Cortex of kidney (tissue), 1 donor: Measurements from ENCODE around the gene PRCC.

Source experiments
- DNase-seq: peaks from one replicate; lab custom pipeline; 2025; lab: John Stamatoyannopoulos, UW

Gene PRCC

DNA sequence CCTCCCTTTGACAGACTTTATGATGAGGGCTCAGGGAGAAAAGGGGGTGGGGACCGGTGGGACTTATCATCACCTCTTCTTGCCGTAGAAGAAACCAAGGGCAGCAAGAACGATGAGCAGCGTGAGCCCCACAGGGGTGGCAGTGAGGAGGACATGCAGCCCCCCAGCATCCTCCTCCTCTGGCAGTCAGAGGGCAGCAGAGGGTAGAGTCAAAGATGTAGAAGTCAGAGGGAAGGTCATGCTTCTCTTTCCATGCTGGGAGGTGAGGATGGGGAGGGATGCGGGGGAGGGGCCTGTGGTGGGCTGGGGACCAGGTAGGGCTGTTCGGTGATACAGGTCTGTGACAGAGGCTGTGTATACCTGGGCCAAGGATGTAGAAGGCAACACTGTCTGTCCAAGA lies 76.8 kb downstream of the PRCC start:
- DNase-seq = no peak

DNA sequence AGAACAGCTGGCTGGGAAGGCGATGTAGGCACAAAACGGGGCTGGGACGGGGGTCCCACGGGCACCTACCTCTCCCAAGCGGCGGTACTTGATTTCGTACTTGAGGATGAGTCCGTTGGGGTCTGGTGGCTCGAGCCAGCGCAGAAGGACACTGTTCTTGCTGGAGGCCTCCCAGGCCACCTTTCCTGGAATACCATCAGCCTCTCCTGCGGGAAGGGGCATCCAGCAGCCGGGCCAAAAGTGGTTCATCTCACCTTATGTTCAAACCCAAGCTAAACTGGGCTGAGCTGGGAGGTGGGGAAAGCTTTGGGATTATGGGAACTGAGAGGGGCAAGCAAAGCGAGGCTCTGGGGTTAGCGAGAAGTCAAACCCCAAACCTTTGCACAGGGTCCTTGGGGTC lies 77.3 kb downstream of the PRCC start:
- no peak for DNase-seq

DNA sequence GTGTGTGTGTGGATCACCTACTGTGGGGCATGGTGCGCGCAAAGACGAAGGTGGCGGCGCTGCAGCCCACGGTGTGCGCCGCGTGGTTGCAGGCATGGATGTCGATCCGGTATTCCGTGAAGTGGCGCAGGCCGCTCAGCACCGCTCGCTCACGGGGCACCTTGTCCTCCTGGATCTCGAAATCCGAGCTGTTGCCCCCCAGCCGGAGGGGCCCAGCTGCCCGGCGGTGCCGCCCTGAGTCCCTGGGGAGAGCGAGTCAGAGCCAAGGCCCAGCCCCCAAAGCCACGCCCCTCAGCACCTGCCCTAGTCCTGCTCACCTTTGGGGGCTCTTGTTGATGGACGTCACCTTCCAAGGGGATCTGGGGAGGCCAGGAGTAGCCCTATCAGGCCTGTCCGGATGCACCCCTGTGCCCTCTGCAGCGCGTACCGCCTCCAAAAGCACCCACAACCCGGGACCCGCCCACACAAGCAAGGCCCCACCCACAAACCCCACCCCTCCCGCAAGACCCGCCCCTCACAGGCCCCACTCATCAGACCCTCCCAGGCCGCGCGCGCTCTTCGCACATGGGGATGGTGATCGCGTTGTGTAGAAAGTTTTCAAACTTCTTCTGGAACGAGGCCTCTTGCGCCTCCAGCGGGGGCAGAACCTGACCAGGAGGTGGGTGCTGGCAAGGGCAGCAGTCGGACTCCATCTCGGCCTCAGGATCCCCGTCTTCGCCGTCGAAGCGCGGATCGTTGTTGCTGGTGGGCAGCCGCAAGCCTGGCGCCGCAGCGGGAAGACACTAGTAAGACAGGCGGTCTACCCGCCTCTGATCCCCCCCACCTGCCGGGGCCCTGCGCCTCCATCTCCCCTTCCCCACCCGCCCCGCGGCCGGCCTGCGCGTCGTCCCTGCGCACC lies 78.0 kb downstream of the PRCC start:
- no peak for DNase-seq

DNA sequence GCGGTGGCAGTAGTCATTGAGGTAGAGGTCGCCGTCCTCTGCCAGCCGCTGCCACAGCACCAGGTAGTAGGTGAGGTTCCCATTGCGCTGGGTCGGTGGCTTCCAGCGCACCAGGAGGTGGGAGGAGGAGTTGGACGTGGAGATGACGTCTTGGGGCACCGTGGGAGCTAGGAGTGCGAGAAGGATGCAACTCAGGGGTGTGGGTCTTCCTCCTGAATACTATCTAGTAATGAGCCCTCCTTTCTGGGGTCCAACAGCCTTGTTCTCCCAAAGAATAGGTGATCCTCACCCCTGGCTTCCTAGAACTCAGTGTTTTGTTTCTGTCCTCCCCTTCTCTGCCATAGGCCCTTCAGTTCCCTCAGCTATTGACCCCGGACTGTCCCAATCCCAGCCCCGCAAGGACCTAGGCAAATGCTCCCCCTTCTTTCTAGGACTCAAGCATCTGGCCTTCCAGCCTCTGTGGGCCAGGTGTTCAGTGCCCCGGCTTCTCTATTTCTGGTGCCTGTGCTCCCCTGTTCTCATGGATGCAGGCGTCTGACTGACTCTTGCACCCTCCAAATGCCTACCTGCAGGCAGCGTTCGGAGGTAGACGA lies 78.7 kb downstream of the PRCC start:
- DNase-seq = no peak

DNA sequence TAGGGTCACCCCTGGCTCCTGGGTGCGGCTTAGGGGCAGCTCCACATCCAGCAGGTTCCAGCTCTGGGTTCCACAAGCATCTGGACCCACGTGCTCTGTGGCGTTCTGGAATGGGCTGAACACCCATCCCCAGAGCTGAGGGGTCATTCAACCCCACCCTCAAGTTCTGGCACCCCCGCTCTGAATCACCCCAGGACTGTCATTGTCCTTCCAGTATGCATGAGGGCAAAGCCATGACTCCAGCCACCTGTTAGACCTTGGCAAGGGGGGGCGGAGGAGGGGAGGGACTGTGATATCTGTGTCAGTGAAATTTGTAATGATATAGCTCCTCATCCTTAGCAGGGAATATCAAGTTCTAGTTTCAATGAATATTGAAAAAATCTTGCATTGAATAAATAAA lies 79.3 kb downstream of the PRCC start:
- DNase-seq = no peak

DNA sequence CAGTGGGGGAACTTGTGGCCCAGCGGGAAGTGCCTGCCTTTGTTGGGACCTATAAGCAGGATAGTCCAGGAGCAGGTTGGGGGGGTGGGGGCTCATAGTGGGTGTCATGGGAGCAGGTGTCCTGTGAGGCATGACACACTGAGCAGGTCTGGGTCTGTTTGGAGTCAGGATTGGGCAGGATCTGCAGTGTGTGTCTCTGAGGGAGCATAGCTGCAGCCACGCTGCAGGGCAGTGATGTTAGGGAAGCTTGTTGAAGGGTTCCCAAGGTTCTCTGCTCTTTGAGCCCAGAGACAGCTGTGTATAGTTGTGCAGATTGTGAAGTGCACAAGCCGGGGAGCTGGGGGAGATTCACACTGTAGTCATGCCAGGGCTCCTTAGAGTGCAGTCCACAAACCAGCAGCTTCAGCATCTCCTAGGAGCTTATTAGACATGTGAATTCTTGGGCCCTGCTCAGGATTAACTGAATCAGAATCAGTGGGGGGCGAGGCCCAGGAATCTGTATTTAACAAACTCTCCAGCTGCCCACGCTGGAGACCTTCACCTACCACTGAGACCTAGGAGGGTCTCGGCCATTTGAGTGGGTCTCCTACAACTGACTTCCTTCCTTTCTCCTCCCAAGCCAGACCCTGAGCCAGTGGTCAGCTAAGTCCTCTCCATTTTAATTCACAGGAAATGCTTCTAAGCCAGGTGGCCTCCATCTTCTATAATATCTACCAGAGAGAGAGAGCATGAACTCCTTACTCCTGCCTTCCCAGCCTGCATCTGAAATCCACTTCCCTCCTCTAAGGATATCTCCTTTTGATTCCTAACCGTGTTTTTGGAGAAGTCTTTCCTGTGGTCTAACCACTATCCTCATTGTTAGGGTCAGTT lies 80.5 kb downstream of the PRCC start:
- DNase-seq = no peak

DNA sequence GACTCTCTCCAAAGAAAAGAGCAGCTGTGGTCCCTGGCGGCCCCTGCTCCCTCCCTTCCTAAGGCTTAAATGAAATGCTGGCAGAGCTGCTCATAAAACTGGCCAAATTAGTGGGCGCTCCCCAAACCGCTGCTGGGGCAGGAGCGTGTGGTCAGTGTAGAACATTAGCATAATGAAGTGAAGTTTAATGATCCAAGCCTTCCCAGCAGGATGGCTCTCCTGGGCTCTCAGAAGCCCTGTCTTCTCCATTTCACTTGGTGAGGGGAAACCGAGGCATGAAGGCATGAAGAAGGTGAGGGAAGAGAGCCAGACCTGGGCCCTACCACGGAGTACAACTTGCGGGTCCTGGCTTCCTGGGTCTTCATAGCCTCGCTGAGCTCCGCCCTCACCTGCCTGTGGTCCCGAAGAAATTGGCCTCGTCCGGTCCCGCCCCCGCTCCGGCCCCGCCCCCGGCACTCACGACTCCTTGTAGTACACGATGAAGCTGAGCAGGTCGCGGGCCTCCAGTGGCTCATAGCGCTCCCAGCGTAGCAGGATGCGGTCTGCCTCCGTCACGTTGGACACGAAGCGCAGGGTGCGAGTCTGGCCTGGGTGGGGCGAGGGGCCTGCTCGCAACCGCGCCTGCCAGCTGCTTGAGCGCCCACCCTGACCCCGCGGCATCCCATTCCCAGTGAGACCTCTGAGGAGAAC lies 81.3 kb downstream of the PRCC start:
- DNase-seq = no peak

DNA sequence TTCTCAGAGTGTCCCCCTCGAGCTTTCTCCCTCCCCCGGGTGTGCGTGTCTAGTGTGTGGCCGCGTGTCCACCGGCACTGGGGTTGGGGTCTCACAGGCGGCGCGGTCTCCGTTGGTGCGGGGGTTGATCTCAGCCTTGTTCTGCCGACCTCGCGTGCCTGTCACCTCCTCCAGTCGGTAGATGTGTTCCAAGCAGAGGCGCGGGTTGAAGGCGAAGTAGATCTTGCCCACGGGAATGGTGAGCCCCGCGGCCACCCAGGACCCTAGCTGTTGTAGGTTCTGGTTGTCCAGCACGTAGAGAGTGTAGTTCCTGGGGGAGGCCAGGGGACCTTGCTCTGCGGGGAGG lies 81.8 kb downstream of the PRCC start:
- DNase-seq = no peak
